PC-9 (cell line): Measurements from ENCODE around the gene ATE1.
"Not testable (repeated sequence)": the region's sequence is repeated elsewhere in the genome, so short reads cannot be mapped to it uniquely, and the experiment has no call there.

Experiments used
- EZH2 ChIP-seq: fragments of 200-600 bp; sonication (generic); IDR thresholded peaks from 2 replicates; pipeline ENCODE4 v1.8.0; 2017; ENCODE audit warnings: antibody characterized with exemption, low read depth
- TF ChIP-seq, protein P1 (sequence below): fragments of 200-600 bp; sonication (generic); conservative IDR thresholded peaks from 2 replicates; pipeline ENCODE4 v1.6.1; 2017; ENCODE audit warnings: mixed run types, antibody characterized with exemption, mild to moderate bottlenecking, moderate library complexity

DNA sequence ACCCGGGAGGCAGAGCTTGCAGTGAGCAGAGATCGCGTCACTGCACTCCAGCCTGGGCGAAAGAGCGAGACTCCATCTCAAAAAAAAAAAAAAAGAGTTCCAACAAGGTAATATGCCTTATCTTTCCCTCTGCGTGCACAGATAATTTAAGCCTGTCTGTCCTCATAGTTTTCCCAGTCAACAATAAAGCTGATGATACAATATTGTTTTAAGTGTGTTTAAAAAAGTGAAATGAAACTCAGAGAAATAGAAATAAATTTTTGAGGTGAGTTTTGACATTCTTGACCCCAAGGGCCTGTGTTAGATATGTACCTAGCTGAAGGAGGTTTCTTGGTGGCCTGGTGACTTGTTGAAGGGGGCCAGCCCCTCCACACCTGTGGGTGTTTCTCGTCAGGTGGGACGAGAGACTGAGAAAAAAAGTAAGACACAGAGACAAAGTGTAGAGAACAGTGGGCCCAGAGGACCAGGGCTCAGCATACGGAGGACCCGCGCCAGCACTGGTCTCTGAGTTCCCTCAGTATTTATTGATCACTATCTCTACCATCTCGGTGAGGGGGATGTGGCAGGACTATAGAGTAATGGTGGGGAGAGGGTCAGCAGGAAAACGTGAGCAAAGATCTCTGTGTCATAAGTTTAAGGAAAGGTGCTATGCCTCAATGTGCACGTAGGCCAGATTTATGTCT, 1.9 kb upstream of the ATE1 start:
- TF ChIP-seq, protein P1, sequence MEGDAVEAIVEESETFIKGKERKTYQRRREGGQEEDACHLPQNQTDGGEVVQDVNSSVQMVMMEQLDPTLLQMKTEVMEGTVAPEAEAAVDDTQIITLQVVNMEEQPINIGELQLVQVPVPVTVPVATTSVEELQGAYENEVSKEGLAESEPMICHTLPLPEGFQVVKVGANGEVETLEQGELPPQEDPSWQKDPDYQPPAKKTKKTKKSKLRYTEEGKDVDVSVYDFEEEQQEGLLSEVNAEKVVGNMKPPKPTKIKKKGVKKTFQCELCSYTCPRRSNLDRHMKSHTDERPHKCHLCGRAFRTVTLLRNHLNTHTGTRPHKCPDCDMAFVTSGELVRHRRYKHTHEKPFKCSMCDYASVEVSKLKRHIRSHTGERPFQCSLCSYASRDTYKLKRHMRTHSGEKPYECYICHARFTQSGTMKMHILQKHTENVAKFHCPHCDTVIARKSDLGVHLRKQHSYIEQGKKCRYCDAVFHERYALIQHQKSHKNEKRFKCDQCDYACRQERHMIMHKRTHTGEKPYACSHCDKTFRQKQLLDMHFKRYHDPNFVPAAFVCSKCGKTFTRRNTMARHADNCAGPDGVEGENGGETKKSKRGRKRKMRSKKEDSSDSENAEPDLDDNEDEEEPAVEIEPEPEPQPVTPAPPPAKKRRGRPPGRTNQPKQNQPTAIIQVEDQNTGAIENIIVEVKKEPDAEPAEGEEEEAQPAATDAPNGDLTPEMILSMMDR: not testable (repeated sequence)
- TF ChIP-seq EZH2: not testable (repeated sequence)
